Astrocyte (in vitro differentiated cells and primary cell): ENCODE data around the gene SRGAP1. TPM values are rescaled to one million over a fixed set of nuclear protein-coding genes. Genes with fewer than 3 reads are reported as not detected.

ENCODE experiments used
- DNase-seq: peaks from one replicate; pipeline ENCODE4 v3.0.0-alpha.2; 2010; ENCODE audit warnings: low read depth
- FAIRE-seq: peaks from 2 replicates; lab custom pipeline; 2011; peaks lifted over from hg19 to GRCh38; lab: Jason Lieb, UNC
- H2AFZ ChIP-seq: 2 replicates; pipeline ENCODE4 v1.6.0; 2012; ENCODE audit warnings: low read depth, low read length, inconsistent platforms
- H3K27ac ChIP-seq: 2 replicates; pipeline ENCODE4 v1.5.1; 2011; ENCODE audit warnings: low read depth, low read length, inconsistent platforms
- H3K27me3 ChIP-seq: 2 replicates; pipeline ENCODE4 v1.6.0; 2011; ENCODE audit warnings: low read length, inconsistent platforms; ENCODE audit not compliant: insufficient read depth
- H3K36me3 ChIP-seq: 2 replicates; pipeline ENCODE4 v1.5.1; 2011; ENCODE audit warnings: low read length, inconsistent platforms; ENCODE audit not compliant: insufficient read depth
- H3K4me1 ChIP-seq: 2 replicates; pipeline ENCODE4 v1.5.1; 2011; ENCODE audit warnings: low read length, inconsistent platforms; ENCODE audit not compliant: insufficient read depth
- H3K4me2 ChIP-seq: 2 replicates; pipeline ENCODE4 v1.6.0; 2012; ENCODE audit warnings: low read length, inconsistent platforms
- H3K4me3 ChIP-seq: 2 replicates; pipeline ENCODE4 v1.5.1; 2011; ENCODE audit warnings: low read depth, mild to moderate bottlenecking, low read length, inconsistent platforms; ENCODE audit not compliant: insufficient read depth
- H3K79me2 ChIP-seq: 2 replicates; pipeline ENCODE4 v1.6.0; 2012; ENCODE audit warnings: mild to moderate bottlenecking, low read length, inconsistent platforms; ENCODE audit not compliant: insufficient read depth
- H3K9ac ChIP-seq: 2 replicates; pipeline ENCODE4 v1.6.0; 2012; ENCODE audit warnings: mild to moderate bottlenecking, low read length, inconsistent platforms
- H3K9me3 ChIP-seq: 2 replicates; pipeline ENCODE4 v1.5.1; 2012; ENCODE audit warnings: low read depth, mild to moderate bottlenecking, low read length, inconsistent platforms; ENCODE audit not compliant: insufficient read depth
- H4K20me1 ChIP-seq: 2 replicates; pipeline ENCODE4 v1.6.0; 2012; ENCODE audit warnings: low read length, inconsistent platforms; ENCODE audit not compliant: insufficient read depth
- H3K27ac Mint-ChIP-seq: one replicate; pipeline ENCODE4 v1.8.0; 2021; ENCODE audit warnings: mild to moderate bottlenecking, mixed read lengths; ENCODE audit not compliant: unreplicated experiment
- H3K27me3 Mint-ChIP-seq: one replicate; pipeline ENCODE4 v1.8.0; 2021; ENCODE audit warnings: low read depth, mixed read lengths; ENCODE audit not compliant: unreplicated experiment
- H3K36me3 Mint-ChIP-seq: one replicate; pipeline ENCODE4 v1.8.0; 2021; ENCODE audit warnings: low read depth, mixed read lengths; ENCODE audit not compliant: unreplicated experiment
- H3K4me1 Mint-ChIP-seq: one replicate; pipeline ENCODE4 v1.8.0; 2021; ENCODE audit warnings: low read depth, mixed read lengths; ENCODE audit not compliant: unreplicated experiment
- H3K4me3 Mint-ChIP-seq: one replicate; pipeline ENCODE4 v1.8.0; 2021; ENCODE audit warnings: mild to moderate bottlenecking, moderate library complexity, mixed read lengths; ENCODE audit not compliant: unreplicated experiment
- H3K9me3 Mint-ChIP-seq: one replicate; pipeline ENCODE4 v1.8.0; 2021; ENCODE audit warnings: mild to moderate bottlenecking, mixed read lengths; ENCODE audit not compliant: unreplicated experiment
- EZH2 ChIP-seq: IDR thresholded peaks from 2 replicates; pipeline ENCODE4 v1.6.1; 2012; ENCODE audit warnings: mild to moderate bottlenecking, low read length, inconsistent platforms; ENCODE audit not compliant: insufficient read depth
- total RNA-seq: library from RNA; stranded (reverse); gene quantifications from 2 replicates; pipeline ENCODE4 v1.2.1, GENCODE V29; 2021
- TF ChIP-seq, protein P1 (sequence below): IDR thresholded peaks from 2 replicates; pipeline ENCODE4 v1.5.1; 2011; ENCODE audit warnings: low read depth, mild to moderate bottlenecking, inconsistent platforms, low read length, moderate library complexity; ENCODE audit not compliant: insufficient read depth

The SRGAP1 gene
- total RNA-seq, 1 donor from 2014 or later, result 15.2 TPM

DNA sequence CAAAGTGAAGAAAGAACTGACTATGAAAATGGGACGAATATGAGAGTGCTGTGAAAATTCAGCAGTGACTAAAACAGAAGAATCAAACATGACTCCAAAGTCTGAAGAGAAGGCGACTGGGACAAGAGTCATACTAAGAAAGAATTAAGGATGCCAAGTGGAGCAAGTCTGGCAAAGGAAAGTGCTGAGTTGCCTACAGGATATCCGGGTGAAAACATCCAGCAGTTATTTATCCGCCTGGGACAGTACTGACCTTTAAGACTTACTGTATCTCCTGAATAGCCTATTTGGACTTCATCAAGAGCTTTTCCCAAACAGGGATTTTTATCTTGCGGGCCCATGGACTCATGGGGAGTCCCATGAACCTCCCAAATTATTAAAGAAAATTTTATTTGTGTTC lies 336.5 kb downstream of the SRGAP1 start:
- peak; percentile 72 for DNase-seq
- Mint-ChIP-seq H3K4me3 (no peak overlapping the region), H3K9me3 (no peaks in the 10 kb centered on the region), H3K36me3 (no peaks in the 10 kb centered on the region), H3K4me1 (peaks cover 57% of the 10 kb centered on the region), H3K27me3 (no peaks in the 10 kb centered on the region), H3K27ac (peak overlapping the region; percentile 91)
- Histone ChIP-seq H3K4me3 (no peak overlapping the region), H3K9me3 (no peaks in the 10 kb centered on the region), H3K36me3 (no peaks in the 10 kb centered on the region), H2AFZ (no peak overlapping the region), H3K79me2 (no peaks in the 10 kb centered on the region), H3K27me3 (no peaks in the 10 kb centered on the region), H3K4me2 (peak overlapping the region; percentile 56), H4K20me1 (no peaks in the 10 kb centered on the region), H3K27ac (peak overlapping the region; percentile 95), H3K4me1 (peaks cover 42% of the 10 kb centered on the region), H3K9ac (peak overlapping the region; percentile 64)
- TF ChIP-seq, protein P1, sequence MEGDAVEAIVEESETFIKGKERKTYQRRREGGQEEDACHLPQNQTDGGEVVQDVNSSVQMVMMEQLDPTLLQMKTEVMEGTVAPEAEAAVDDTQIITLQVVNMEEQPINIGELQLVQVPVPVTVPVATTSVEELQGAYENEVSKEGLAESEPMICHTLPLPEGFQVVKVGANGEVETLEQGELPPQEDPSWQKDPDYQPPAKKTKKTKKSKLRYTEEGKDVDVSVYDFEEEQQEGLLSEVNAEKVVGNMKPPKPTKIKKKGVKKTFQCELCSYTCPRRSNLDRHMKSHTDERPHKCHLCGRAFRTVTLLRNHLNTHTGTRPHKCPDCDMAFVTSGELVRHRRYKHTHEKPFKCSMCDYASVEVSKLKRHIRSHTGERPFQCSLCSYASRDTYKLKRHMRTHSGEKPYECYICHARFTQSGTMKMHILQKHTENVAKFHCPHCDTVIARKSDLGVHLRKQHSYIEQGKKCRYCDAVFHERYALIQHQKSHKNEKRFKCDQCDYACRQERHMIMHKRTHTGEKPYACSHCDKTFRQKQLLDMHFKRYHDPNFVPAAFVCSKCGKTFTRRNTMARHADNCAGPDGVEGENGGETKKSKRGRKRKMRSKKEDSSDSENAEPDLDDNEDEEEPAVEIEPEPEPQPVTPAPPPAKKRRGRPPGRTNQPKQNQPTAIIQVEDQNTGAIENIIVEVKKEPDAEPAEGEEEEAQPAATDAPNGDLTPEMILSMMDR, result no peak
- TF ChIP-seq EZH2, result no peak
- peak; percentile 87 for FAIRE-seq

DNA sequence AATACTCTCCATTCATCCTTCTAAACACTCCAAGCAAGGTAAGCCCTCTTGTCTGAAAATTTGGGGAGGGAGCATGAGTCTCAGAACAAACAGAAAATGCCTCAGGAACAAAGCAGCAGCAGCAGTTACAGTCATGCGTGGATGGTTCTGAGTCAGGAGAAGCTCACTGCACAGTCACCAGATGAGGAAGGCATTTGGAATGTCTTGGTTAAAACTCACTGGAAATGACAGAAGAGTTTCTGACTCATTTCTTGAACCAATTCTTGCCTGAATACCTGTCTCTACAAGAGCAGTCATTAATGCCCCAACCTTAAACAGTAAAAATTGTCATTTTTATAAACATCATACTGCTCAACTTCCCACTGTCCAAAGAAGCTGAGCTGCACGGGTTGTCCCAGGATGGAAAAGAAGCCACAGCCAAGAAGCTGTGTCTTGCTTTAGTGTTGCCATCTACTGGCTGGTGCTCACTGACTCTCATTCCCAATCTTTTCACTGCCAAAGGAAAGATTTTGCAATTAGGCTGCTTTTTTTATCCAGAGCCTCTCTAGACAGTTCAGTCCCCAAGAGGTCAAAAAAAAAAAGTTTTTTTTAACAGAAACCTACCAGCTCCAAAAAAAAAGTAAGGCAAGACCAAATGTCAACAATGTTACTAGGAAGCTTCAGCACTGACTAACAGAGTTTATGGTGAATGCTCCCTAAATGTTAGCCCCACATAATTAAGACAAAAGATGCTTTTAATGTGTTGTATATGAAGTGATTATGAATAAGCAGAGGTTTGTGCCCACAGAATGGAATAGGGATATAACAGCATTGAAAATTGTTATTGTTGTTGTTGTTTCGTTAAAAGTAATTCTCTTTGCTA lies 337.2 kb downstream of the SRGAP1 start:
- no peak overlapping the region for H3K4me3 Mint-ChIP-seq
- FAIRE-seq, result peak; percentile 100
- peak overlapping the region; percentile 56 for H3K4me2 ChIP-seq

More for the DNA sequence above, 337.2 kb downstream of the SRGAP1 start:
- Histone ChIP-seq H2AFZ (peak overlapping the region; percentile 18), H4K20me1 (no peaks in the 10 kb centered on the region), H3K4me3 (no peak overlapping the region), H3K9ac (peak overlapping the region; percentile 64), H3K36me3 (no peaks in the 10 kb centered on the region), H3K4me1 (peaks cover 42% of the 10 kb centered on the region), H3K27ac (peak overlapping the region; percentile 95), H3K9me3 (no peaks in the 10 kb centered on the region), H3K27me3 (no peaks in the 10 kb centered on the region), H3K79me2 (no peaks in the 10 kb centered on the region)
- H3K36me3 Mint-ChIP-seq, result no peaks in the 10 kb centered on the region
- no peaks in the 10 kb centered on the region for H3K27me3 Mint-ChIP-seq
- no peaks in the 10 kb centered on the region for H3K9me3 Mint-ChIP-seq
- DNase-seq, result peak; percentile 99
- H3K27ac Mint-ChIP-seq, result peak overlapping the region; percentile 91
- no peak for TF ChIP-seq EZH2
- TF ChIP-seq, protein P1, result peak; percentile 50
- H3K4me1 Mint-ChIP-seq, result peaks cover 56% of the 10 kb centered on the region
